GM15510 (cell line): ENCODE results near the gene ZNF280D.

ENCODE experiments used
- POLR2A ChIP-seq: IDR thresholded peaks from 3 replicates; pipeline ENCODE4 v1.6.1; 2011; ENCODE audit warnings: borderline replicate concordance; ENCODE audit not compliant: insufficient read length; ENCODE audit errors: extremely low read depth

Gene ZNF280D

GRCh38 chr15:56733136-56734012, at the start of gene ZNF280D:
ZNF280D (minus strand) TSS chr15:56733509; CDS start chr15:56707109, 26,400 bp downstream.
- peak; percentile 50 for TF ChIP-seq POLR2A

- TF ChIP-seq POLR2A, result no peak
Observed at GRCh38 chr15:56782306-56782705, 49.0 kb upstream of the ZNF280D start.

- TF ChIP-seq POLR2A, result no peak
Observed at GRCh38 chr15:56781666-56782065, 48.4 kb upstream of the ZNF280D start.

- TF ChIP-seq POLR2A, result no peak
Observed at GRCh38 chr15:56778761-56779160, 45.5 kb upstream of the ZNF280D start.

GRCh38 chr15:56776839-56777238, 43.5 kb upstream of the ZNF280D start:
- TF ChIP-seq POLR2A, result no peak

- no peak for TF ChIP-seq POLR2A
Observed at GRCh38 chr15:56775641-56776040, 42.3 kb upstream of the ZNF280D start.

GRCh38 chr15:56774356-56774755, 41.0 kb upstream of the ZNF280D start:
- TF ChIP-seq POLR2A, result no peak

- TF ChIP-seq POLR2A, result no peak
Observed at GRCh38 chr15:56772868-56773639, 39.7 kb upstream of the ZNF280D start.

GRCh38 chr15:56770173-56770572, 36.9 kb upstream of the ZNF280D start:
- no peak for TF ChIP-seq POLR2A

GRCh38 chr15:56767315-56767714, 34.0 kb upstream of the ZNF280D start:
- TF ChIP-seq POLR2A, result no peak

GRCh38 chr15:56765251-56765650, 31.9 kb upstream of the ZNF280D start:
- no peak for TF ChIP-seq POLR2A

GRCh38 chr15:56763141-56763895, 30.0 kb upstream of the ZNF280D start:
- no peak for TF ChIP-seq POLR2A

- no peak for TF ChIP-seq POLR2A
Observed at GRCh38 chr15:56760186-56760585, 26.9 kb upstream of the ZNF280D start.

- TF ChIP-seq POLR2A, result no peak
Observed at GRCh38 chr15:56759450-56759845, 26.1 kb upstream of the ZNF280D start.
